B cell (primary cell): ENCODE results near the gene KANK3. TPM values are rescaled to one million over a fixed set of nuclear protein-coding genes. Genes with fewer than 3 reads are reported as not detected.

Experiments
- ATAC-seq: fragments of 200-7000 bp; cut with Tn5 transposase; one replicate; pipeline ENCODE4 v1.10.0; 2021; ENCODE audit warnings: low read depth, mild to moderate bottlenecking, moderate number of reproducible peaks, moderate library complexity
- CTCF ChIA-PET: fragments of 350-600 bp; sonication (Branson Sonifier 250); formaldehyde crosslinking; loops from one replicate; lab custom pipeline; 2021; ENCODE audit warnings: antibody characterized with exemption, inconsistent platforms; lab: Charles Lee
- POLR2A ChIA-PET: fragments of 350-600 bp; sonication (Branson Sonifier 250); formaldehyde crosslinking; loops from one replicate; lab custom pipeline; 2021; ENCODE audit warnings: antibody characterized with exemption; lab: Charles Lee
- DNase-seq: peaks from one replicate; pipeline ENCODE4 v3.0.0; 2013
- H2AFZ ChIP-seq: 2 replicates; pipeline ENCODE4 v1.6.1; 2012; ENCODE audit warnings: mild to moderate bottlenecking, low read depth, low read length; ENCODE audit not compliant: insufficient read depth, poor library complexity, severe bottlenecking
- H3K27ac ChIP-seq, 2 donors: 1 replicate in 1 of 2; 2 replicates in 1 of 2; pipeline ENCODE4 v1.5.1; 2012 to 2013; ENCODE audit warnings: low read length in 2 of 2, mild to moderate bottlenecking in 2 of 2, moderate library complexity in 1 of 2
- H3K27me3 ChIP-seq, 4 experiments: fragments of 200-600 bp in 1 of 4; sonication (generic) in 1 of 4; replicated peaks in 1 of 4; 1 replicate in 2 of 4; 2 replicates in 2 of 4; pipeline versions ENCODE4 v1.6.1 to v1.7.0; 2013 to 2016; ENCODE audit warnings: low read length in 3 of 4, mild to moderate bottlenecking in 2 of 4, mixed read lengths in 1 of 4, moderate library complexity in 1 of 4; ENCODE audit not compliant: insufficient read depth in 4 of 4, control insufficient read depth in 3 of 4; ENCODE audit errors: control extremely low read depth in 1 of 4
- H3K36me3 ChIP-seq, 2 experiments: replicated peaks in 1 of 2; 1 replicate in 1 of 2; 2 replicates in 1 of 2; pipeline versions ENCODE4 v1.6.1 to v1.7.1; 2013; ENCODE audit warnings: low read length in 1 of 2; ENCODE audit not compliant: insufficient read depth in 2 of 2, control insufficient read depth in 1 of 2; ENCODE audit errors: control extremely low read depth in 1 of 2, extremely low read depth in 1 of 2
- H3K4me1 ChIP-seq, 2 donors: fragments of 200-600 bp in 1 of 2; sonication (generic) in 1 of 2; 1 replicate in 1 of 2; 2 replicates in 1 of 2; pipeline versions ENCODE4 v1.5.1 to v1.6.1; 2013 to 2017; ENCODE audit warnings: low read length in 2 of 2; ENCODE audit not compliant: control insufficient read depth in 2 of 2, insufficient read depth in 2 of 2
- H3K4me2 ChIP-seq: replicated peaks from 2 replicates; pipeline ENCODE3; 2012; ENCODE audit warnings: mild to moderate bottlenecking, low read depth, low read length; ENCODE audit not compliant: poor library complexity, severe bottlenecking
- H3K4me3 ChIP-seq, 5 experiments: fragments of 200-600 bp in 1 of 5; sonication (generic) in 1 of 5; 1 replicate in 3 of 5; 2 replicates in 2 of 5; pipeline versions ENCODE4 v1.5.1 to v1.7.0; 2011 to 2016; ENCODE audit warnings: low read length in 4 of 5, mild to moderate bottlenecking in 4 of 5, low read depth in 2 of 5, control low read depth in 1 of 5, moderate library complexity in 1 of 5; ENCODE audit not compliant: insufficient read depth in 1 of 5; ENCODE audit errors: control extremely low read depth in 1 of 5, extremely low read depth in 1 of 5
- H3K79me2 ChIP-seq: fragments of 200-600 bp; sonication (generic); one replicate; pipeline ENCODE4 v1.6.0; 2016; ENCODE audit warnings: low read length; ENCODE audit not compliant: control insufficient read depth, insufficient read depth
- H3K9ac ChIP-seq: fragments of 200-600 bp; sonication (generic); 2 replicates; pipeline ENCODE4 v1.6.1; 2017; ENCODE audit warnings: mild to moderate bottlenecking, low read length, moderate library complexity
- H3K9me3 ChIP-seq, 3 donors: one replicate each; pipeline versions ENCODE4 v1.6.1 to v1.7.1; 2013; ENCODE audit warnings: low read length in 2 of 3; ENCODE audit not compliant: control insufficient read depth in 2 of 3, insufficient read depth in 1 of 3; ENCODE audit errors: control extremely low read depth in 1 of 3
- H4K20me1 ChIP-seq: 2 replicates; pipeline ENCODE4 v1.6.0; 2012; ENCODE audit warnings: mild to moderate bottlenecking, low read length; ENCODE audit not compliant: insufficient read depth, control insufficient read depth, poor library complexity, severe bottlenecking
- H3K27ac Mint-ChIP-seq: one replicate; pipeline ENCODE4 v1.8.0; 2021; ENCODE audit warnings: mixed read lengths
- H3K27me3 Mint-ChIP-seq: one replicate; pipeline ENCODE4 v1.8.0; 2021; ENCODE audit warnings: mixed read lengths
- H3K4me1 Mint-ChIP-seq: one replicate; pipeline ENCODE4 v1.8.0; 2021; ENCODE audit warnings: mixed read lengths
- H3K4me3 Mint-ChIP-seq: one replicate; pipeline ENCODE4 v1.8.0; 2021; ENCODE audit warnings: mixed read lengths
- H3K9me3 Mint-ChIP-seq: one replicate; pipeline ENCODE4 v1.8.0; 2022; ENCODE audit warnings: mixed read lengths; ENCODE audit not compliant: insufficient read depth
- CTCF ChIP-seq: fragments of 200-600 bp; IDR thresholded peaks from one replicate; pipeline ENCODE4 v1.8.0; 2022; ENCODE audit warnings: antibody characterized with exemption, mild to moderate bottlenecking
- EZH2 ChIP-seq: IDR thresholded peaks from 2 replicates; pipeline ENCODE4 v1.6.1; 2012; ENCODE audit warnings: borderline replicate concordance, low read depth, mild to moderate bottlenecking, moderate library complexity, low read length; ENCODE audit not compliant: insufficient read depth, poor library complexity, severe bottlenecking
- WGBS: methylation state at CpG from one replicate; pipeline ENCODE4 v1.1.5; 2013; ENCODE audit warnings: missing lambda C conversion rate; ENCODE audit not compliant: insufficient coverage; 5-methylcytosine and 5-hydroxymethylcytosine counted together
- intact Hi-C: fragments of 100-400 bp; cut with micrococcal nuclease; formaldehyde crosslinking; loops from one replicate; pipeline ENCODE4 v1.10.0; 2022
- polyA plus RNA-seq: library from polyadenylated mRNA; depleted of rRNA; stranded (reverse); fragments of >200 nt; gene quantifications from 2 replicates; pipeline ENCODE4 v1.2.3, GENCODE V29; 2012
- total RNA-seq, 2 donors: library from RNA; stranded (reverse); fragments of 120-200 nt in 1 of 2; gene quantifications; 1 replicate in 1 of 2; 2 replicates in 1 of 2; pipeline versions ENCODE4 v1.2.3 to v1.2.4, GENCODE V29; 2013 to 2022

Gene KANK3
- total and polyA plus RNA-seq, 2 donors (not counting 1 experiment from before 2014, with no cell fraction given), result 0.27 to 0.34 TPM

GRCh38 chr19:8310342-8311055 lies 32.6 kb downstream of the KANK3 start:
- intact Hi-C loops, result no loop called here
- no peak overlapping the region for H3K27ac ChIP-seq
- Mint-ChIP-seq H3K27me3 (no peaks in the 10 kb centered on the region), H3K9me3 (no peaks in the 10 kb centered on the region), H3K4me3 (no peak overlapping the region), H3K27ac (no peak overlapping the region), H3K4me1 (peaks cover 24% of the 10 kb centered on the region)
- no peak overlapping the region for H2AFZ ChIP-seq
- ATAC-seq (no peak), DNase-seq (no peak)
- H3K4me2 ChIP-seq, result no peak overlapping the region
- H3K9ac ChIP-seq, result no peak overlapping the region
- peaks cover 7 to 18% of the 10 kb centered on the region in 2 donors for H3K4me1 ChIP-seq
- POLR2A ChIA-PET, result interaction anchor here (0.7 kb wide), 1 partner anchor 150 kb away, joined by 3 read pairs; no protein-coding TSS in a partner anchor
- no peak overlapping the region for H3K4me3 ChIP-seq
- peaks cover 17% of the 10 kb centered on the region for H3K79me2 ChIP-seq
- H3K9me3 ChIP-seq, result no peaks in the 10 kb centered on the region
- peaks cover 3 to 25% of the 10 kb centered on the region in 2 experiments for H3K36me3 ChIP-seq
- no peaks in the 10 kb centered on the region for H3K27me3 ChIP-seq
- H4K20me1 ChIP-seq, result peaks cover 6% of the 10 kb centered on the region
- TF ChIP-seq EZH2 (no peak), CTCF (no peak)
- WGBS, result 94% methylated on average over 14 of the region's 17 CpGs
- CTCF ChIA-PET, result interaction anchor here (0.9 to 1.8 kb wide), 2 partner anchors 9 to 269 kb away, joined by 4 to 5 read pairs; no protein-coding TSS in a partner anchor

DNA sequence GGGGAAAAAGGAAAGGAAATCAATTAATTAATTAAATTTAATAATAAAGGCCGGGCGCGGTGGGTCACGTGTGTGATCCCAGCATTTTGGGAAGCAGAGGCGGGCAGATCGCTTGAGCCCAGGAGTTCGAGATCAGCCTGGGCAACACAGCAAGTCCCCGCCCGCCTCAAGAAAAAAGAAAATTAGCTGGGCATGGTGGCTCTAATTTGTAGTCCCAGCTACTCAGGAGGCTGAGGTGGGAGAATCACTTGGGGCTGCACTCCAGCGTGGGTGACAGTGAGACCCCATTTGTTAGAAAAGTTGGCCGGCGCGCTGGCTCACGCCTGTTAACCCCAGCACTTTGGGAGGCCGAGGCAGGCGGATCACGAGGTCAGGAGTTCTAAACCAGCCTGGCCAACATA lies 34.2 kb downstream of the KANK3 start:
- peak overlapping the region; percentile 86 for H3K4me2 ChIP-seq
- no peaks in the 10 kb centered on the region for H3K27me3 Mint-ChIP-seq
- H3K27ac Mint-ChIP-seq, result no peak overlapping the region
- H3K4me1 ChIP-seq, result peaks cover 7 to 18% of the 10 kb centered on the region in 2 donors
- H3K9me3 ChIP-seq, result no peaks in the 10 kb centered on the region
- H3K36me3 ChIP-seq, result peaks cover 2 to 15% of the 10 kb centered on the region in 2 experiments
- no peak overlapping the region for H3K27ac ChIP-seq
- H3K79me2 ChIP-seq, result peaks cover 17% of the 10 kb centered on the region
- ChIA-PET CTCF (interaction anchor here (1.3 kb wide), 1 partner anchor 12 kb away, joined by 3 read pairs; the partner anchor contains the start of genes NDUFA7 and RPS28), POLR2A (no interaction called here)
- peaks cover 6% of the 10 kb centered on the region for H4K20me1 ChIP-seq
- DNase-seq, result no peak
- H3K4me3 ChIP-seq, result peak overlapping the region; percentile 44 to 68 (median 66)
- peaks cover 24% of the 10 kb centered on the region for H3K4me1 Mint-ChIP-seq
- 90% methylated on average over 12 of the region's 17 CpGs for WGBS
- TF ChIP-seq CTCF (no peak), EZH2 (no peak)
- intact Hi-C loops, result loop anchor here (1.0 to 10.0 kb wide), 3 partner anchors 12 to 1114 kb away; partner anchors contain the start of genes NDUFA7, RAB11B and RPS28
- ATAC-seq, result no peak
- peak overlapping the region; percentile 67 for H3K9ac ChIP-seq
- H3K4me3 Mint-ChIP-seq, result peak overlapping the region; percentile 93
- H3K27me3 ChIP-seq, result no peaks in the 10 kb centered on the region
- H3K9me3 Mint-ChIP-seq, result no peaks in the 10 kb centered on the region
- H2AFZ ChIP-seq, result no peak overlapping the region
